GM19452 (cell line): ENCODE measurements around the gene FGD3.

ENCODE experiments used
- ATAC-seq: cut with Tn5 transposase; IDR thresholded peaks from one replicate; pipeline ENCODE4 v1.9.1; 2021; ENCODE audit not compliant: unreplicated experiment

FGD3 gene

DNA sequence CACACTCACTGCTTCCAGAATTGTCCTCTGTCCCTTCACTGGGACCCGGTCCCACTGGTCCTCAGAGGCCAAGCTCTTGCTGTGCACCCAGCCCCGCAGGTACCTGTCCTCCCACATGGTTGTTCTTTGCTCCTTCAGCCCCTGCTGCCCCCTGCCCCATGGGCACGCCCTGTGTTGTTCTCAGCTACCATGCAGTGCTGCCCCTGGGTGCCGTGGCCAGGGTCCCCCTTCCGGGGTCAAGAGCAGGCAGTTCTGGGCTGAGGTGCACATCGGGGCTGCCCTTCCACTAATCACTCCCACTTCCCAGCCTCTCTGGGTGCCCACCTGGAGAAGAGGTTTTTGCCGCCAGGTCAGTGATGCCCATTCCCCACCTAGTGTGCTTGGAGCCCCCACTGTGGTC lies 79.3 kb downstream of the FGD3 start:
- ATAC-seq: no peak

DNA sequence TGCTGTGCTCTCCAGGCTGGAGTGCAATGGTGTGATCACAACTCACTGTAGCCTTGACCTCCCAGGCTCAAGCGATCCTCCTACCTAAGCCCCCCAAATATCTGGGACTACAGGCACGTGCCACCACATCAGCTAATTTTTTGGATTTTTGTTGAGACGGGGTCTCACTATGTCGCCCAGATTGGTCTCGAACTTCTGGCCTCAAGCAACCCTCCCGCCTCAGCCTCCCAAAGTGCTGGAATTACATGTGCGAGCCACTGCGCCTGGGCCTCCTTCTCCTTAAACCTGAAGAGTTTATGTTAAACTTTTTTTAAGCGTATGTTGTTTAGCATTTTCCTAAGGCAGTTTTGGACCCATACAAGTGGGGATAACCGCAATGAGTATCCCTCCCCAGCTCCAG lies 80.4 kb downstream of the FGD3 start:
- ATAC-seq: no peak

DNA sequence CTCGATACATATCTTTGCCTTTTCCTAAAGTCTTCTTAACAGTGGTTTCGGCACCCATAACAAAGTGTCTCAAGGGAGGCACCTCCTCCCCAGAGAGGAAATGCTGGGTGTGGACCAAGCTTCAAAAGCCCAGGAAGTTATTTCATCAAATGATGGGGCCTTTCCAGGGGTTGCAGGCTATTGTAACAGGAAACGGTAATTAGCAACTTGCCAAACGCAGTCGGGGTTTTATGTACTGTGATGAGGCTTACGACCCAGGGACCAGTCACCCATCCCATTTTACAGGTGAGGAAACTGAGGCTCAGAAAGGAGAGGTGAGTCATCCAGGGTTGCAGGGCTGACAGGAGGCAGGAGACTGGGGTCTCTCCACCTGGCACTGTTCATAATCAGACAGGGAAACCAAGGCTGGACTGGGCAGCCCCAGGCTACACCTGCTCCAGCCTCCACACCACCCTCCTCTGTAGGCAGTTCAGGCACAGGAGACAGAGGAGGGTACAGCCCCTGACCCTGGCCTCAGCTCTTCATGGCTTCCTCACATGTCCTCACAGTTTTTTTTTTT lies 81.2 kb downstream of the FGD3 start:
- ATAC-seq: no peak

DNA sequence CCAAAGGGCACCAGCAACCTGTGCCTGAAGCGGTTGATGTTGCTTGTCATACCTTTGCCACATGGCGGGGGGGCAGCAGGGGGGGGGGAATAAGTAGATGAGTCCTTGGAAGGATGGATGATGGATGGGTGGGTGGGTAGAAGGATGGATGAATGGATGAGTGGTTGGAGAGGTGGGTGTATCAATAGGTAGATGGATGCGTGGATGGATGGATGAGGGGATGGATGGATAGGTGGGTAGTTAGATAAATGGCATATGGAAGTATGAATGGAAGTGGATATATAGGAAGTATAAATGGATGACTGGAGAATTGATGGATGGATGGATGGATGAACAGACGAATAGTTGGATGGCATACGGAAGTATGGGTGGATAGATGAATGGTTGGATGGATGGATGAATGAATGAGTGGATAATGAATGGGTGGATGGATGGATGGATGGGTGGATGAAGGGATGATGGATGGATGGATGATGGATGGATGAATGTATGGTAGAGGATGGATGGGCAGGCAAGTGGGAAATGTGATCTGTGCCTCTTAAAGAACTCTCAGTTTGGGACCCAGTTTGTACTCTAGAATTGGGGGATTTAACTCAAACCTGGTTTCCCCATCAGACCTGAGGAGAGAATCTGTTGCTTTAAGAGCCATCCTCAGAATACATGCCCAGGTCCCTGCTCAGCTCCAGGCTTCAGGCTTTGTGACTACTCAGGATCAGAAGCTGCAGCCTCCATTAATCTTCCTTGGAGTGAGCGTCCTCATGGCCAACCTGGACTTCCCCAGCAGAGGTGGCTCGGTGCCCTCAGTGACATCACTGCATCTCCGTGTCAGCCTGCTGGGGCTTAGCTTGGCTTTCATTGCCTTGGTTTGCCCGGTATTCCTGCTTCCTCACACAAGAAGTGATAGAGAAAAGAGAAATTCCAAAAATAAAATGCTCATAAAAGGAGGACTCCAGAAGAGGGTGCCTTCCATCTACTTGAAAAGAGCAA lies 83.6 kb downstream of the FGD3 start:
- no peak for ATAC-seq

DNA sequence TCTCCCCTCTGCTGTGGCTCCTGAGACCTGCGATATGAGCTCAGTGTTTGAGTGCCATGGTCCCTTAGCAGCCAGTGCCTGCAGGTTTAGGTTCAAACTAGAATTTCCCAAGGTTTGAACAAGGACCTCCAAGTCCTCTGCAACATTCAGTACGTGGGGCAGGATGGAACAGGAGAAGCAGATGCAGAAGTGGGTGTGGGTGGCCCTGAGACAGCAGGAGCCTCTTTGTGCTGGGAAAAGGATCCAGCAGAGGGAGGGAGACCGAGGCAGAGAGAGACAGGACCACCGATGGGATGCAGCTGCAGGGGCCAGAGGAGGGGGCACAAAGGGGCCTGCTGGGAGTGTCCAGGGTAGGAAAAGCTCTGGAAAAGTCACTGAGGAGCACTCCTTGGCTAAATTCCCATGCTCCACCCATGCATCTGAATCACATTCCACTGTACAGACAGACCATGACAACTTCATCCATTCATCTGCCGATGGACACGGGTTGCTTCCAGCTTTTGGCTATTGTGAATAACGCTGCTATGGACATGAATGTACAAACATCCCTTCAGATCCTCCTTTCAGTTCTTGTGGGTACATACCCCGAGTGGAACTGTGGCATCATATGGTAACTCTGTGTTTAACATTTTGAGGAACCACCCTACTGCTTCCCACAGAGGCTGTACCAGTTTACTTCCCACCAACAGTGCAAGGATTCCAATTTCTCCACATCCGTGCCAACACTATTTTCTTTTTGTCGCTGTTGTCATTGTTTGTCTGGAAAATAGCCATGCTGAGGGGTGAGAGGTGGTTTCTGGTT lies 84.5 kb downstream of the FGD3 start:
- no peak for ATAC-seq

DNA sequence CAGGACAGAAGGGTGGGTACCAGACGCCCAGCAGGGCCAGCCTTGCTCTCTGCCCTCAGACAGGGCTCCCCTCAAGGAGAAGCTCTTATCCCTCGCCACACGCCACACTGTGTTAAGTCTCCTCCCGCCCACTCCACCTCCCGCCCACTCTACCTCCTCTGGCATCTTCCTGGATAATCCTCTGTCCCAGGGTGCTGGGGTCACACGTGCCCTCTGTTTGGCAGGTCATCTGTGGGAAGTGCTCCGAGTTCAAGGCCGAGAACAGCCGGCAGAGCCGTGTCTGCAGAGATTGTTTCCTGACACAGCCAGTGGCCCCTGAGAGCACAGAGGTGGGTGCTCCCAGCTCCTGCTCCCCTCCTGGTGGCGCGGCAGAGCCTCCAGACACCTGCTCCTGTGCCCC lies 85.2 kb downstream of the FGD3 start:
- no peak for ATAC-seq

DNA sequence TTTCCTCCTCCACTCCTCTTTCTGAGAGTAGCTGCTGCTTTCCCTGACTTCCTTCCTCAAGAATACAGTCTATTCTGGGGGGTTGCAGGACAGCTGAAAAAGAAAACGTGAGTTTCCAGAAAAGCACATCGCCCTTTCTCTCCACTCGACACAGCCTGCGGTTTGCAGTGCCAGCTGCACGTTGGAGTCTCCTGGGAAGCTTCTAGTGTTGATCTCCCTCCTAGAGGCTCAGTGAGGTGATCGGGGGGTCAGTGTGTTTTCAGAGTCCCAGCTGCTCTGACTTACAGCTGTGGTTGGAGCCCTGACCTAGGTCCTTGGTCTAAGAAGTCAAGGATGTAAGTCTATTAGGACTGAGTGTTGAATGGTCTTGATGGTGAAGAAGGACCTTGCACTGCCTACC lies 86.2 kb downstream of the FGD3 start:
- ATAC-seq: no peak

DNA sequence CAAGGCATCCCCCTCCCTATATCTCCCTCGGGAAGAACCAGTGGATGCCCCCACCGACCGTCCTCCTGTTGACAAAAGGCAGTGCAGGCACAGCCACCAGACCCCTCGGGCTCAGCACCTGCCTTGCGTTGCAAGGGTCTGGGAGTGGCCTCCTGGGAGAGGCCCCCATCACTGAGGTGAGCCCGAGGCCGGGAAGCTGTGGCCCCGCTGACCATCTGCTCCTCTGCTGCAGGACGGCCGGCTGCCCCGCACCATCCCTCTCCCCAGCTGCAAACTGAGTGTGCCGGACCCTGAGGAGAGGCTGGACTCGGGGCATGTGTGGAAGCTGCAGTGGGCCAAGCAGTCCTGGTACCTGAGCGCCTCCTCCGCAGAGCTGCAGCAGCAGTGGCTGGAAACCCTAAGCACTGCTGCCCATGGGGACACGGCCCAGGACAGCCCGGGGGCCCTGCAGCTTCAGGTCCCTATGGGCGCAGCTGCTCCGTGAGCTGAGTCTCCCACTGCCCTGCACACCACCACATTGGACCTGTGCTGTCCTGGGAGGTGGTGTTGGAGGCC lies 87.9 kb downstream of the FGD3 start:
- ATAC-seq: no peak

DNA sequence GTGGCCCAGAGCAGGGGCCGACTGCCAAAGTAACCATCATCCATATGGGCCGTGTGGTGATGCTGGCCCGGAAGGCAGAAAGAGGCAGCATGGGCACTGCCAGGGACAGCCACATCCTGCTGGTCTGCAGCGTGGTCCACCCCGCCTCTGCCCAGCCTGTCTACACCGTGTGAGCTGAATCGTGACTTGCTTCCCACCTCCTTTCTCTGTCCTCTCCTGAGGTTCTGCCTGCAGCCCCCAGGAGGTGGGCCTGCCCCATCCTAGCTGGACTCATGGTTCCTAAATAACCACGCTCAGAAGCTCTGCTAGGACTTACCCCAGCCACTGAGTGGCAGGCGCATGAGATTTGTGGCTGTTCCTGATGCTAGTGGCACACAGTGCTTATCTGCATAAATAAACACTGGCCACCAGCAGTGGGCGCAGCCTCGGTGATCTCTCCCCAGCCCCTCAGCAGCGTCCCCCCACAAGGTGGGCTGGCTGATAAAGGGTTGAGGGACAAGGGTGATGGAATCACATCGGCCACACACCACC lies 88.6 kb downstream of the FGD3 start:
- no peak for ATAC-seq

DNA sequence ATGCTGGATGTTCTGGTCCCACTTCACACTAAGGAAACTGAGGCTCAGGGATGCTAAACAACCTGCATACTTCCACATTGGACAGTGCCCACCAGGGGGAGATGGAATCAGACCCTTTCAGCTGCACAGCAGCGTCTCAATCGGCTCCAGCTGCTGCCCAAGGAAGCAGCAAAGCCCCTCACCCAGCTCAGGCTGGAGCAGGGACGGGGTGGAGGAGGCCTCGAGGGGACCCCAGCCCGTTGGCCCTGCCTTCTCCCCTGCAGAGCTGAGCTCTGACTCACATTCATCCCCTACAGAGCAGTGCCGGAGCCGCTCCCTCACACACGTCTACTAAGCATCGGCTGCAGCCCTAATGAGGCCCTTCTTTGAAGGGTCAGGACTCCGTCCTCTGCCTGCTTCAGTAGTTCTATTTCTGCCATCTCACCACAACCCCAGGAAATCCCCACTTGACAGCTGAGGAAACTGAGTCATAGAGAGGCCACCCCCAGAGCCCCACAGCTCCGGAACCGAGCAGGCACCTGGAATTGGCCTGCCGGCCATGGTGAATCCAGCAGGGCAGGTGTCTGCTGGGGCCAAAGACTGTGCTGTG lies 89.7 kb downstream of the FGD3 start:
- ATAC-seq: no peak

DNA sequence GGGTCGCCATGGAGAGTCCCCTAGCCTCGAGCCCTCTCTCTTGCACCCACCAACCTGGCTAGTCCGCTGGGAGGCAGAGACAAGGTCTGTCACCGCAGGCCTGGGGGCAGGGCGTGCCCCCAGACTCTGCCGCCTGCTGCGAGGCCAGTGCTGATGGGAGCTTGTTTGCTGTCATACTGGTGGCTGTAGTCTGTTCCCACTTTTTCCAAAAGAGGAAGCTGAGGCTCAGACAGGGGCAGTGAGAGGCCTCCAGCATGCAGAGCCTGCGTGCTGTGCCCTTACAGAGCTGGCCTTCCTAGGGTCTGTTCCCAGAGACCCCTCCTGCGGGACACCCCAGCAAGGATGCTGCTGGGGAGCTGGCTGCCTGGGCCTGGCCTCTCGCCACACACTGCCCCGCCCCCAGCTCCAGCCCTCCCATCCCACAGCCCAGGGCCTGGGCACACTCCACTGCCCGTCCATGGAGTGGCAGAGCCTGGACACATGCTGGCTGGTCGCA lies 90.2 kb downstream of the FGD3 start:
- ATAC-seq: no peak

DNA sequence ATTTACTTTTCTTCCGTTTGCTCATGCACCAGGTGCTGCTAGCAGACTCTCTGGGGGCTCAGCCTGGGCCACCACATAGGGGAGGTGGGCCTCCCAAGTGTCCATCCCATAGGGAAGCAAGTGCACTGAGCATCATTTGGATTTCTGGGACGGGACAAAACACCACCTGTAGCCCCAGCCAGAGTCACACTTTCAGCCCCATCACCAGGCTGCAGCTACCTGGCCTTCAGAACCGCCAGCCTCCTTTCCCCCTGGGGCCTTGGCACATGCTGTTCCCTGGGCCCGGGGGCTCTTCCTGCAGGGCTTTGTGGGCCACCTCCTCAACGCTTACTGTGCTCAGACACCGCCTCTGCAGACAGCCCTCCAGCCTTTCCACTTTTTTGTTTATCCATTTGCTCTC lies 91.6 kb downstream of the FGD3 start:
- no peak for ATAC-seq

DNA sequence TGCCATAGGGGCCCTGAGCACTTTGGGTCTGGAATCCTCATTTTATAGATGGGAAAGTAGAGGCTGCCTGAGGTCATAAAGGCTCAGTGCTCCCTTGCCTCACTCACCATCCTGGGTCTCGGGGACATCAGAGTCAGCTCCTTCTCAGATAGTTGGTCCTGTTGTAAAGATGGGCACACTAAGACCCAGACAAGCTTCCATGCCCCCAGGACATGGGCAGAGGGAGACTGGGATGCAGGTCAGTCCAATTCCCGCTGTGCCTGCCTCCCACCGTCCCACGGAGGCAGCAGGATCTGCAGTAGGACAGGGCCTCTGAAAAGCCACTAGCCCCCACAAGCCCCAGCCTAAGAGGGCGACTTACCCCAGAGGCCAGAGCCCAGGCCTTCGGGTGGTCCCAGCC lies 92.1 kb downstream of the FGD3 start:
- ATAC-seq: no peak

DNA sequence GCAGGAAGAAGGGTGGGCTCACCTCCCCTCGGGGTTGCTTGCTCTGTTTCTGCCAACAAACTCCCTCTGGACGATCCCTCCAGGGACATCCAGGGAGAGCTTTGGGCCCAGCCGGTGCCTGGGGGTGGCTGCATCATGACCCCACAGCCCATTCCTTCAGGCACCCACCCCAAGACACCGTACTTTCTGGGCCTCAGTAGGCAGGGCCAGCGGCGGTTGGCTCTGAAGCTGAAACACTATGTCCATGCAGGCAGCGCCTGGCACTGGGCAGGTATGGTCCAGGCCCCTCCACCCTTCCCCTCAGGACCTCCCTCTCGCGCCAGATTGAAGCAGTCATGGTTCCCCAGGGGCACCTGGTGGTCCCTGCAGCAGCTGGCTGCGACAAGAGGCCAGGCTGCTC lies 92.7 kb downstream of the FGD3 start:
- ATAC-seq: no peak

DNA sequence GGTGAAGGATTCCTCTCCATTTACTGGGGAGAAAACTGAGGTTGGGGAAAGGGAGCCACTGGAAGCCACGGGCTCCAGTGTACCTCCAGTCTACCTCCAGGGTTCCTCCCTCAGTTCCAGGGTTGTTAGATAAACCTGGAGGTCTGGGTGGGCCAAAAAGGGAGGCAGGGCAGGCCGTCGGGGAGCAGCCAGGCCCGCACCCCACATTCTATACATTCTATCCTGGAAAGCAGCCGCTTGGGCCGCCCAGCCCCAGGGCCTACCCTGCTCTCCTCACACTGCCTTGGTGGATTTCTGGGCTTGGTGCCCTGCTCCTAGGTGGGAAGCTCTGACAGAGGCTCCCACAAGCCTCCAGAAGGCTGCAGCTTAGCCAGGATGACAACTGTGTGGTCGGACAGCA lies 93.1 kb downstream of the FGD3 start:
- no peak for ATAC-seq

DNA sequence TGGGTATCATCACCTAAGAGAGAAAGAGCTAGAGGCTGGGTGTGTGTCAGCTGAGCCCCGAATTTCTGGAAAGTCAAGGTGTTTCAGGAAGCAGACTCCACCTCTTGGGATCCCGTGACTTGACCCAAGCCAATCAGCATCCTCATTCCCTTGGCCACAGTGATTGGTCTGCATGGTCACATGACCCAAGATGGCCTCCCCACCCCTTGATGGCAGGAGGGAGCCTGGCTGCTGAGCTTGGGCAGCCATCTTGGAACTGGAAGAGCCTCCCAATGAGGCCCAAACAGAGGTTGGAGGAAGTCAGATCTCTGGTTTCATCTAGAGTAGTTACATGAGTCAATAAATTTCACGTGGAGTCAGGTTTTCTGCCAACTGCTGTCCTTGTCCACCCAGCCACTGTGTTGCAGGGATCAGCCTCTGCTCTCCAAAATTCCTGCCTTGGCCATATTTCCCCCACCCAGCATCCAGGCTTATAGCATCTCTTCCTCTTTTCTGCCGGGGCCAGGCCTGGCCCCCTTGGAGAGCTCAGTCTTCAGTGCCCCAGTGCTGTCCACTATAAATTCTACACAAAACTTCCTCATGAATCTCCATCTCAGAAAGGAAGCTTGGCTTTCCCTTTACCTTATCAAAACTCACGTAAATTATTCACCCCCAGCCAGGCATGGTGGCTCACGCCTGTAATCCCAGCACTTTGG lies 93.9 kb downstream of the FGD3 start:
- ATAC-seq: no peak

DNA sequence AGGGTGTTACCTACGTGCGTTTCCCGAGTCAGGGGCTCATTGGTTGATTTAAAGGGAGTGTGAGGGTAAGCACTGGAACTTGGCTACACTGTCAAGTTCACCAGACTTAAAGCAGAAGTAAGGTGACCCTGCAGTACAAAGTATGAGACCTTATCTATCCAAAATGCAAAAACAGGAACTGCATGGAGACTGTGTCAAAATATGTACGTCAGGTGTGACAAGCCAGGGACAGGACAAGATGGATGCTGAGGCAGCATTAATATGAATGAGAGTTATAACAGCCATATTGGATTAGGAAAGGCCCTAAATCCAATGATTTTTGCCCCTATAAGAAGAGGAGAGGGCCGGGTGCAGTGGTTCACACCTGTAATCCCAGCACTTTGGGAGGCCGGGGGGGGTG lies 95.8 kb downstream of the FGD3 start:
- ATAC-seq: no peak

DNA sequence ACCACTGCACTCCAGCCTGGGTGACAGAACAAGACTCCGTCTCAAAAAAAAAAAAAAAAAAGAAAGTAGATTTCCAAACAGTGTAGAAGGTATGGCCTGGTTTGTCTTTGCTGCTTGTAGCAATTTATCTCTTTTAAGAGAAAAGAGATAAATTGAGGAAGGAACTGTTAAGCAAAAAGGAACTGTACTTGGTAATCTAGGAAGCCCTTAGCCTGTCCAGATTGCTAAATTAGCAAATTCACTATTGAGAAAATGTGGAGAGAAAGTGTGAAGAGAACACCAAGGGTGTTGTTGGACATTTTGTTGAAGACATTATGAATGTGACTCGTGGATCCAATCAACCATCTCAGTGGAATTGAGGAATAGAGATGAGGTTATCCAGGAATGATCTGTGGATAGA lies 98.2 kb downstream of the FGD3 start:
- no peak for ATAC-seq

DNA sequence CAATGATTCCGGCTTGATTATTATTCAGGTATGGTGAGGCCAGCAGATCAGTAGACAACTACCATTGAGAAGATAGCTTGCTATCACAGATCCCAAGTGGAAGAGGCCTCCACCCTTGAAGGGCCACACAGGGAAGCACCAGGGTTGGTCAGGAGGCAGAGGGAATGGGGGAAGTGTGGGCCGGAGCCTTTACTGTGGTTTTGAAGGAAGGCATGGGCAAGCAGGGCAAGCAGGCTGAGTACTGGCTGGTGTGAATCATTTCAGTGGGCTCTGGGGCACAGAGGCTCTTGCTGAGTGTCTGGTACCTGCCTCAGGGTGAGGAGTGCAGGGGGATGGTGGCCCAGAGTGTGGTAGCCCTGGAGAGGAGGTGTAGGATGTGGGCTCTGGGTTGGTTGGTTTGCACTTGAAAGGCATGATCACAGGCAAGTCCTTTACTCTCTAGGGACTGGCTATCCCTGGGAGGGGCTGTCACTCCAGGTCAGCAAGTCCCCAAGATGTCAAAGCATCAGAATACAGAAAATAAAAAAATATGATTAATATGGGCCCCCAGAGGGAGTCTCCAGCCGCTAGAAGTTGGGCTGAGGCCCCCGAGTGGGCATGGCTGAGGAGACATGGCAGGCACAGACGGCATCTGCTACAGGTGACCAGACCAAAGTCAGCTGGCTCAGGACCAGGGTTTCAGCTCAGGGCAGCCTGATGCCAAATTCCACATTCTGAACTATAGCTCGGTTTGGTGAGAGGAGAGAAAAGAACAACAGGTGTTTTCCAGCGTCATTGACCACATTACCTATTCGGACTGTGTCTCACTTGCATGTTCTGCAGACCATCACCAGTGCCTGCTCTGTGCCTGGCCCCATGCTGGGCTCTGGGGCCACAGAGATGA lies 101.5 kb downstream of the FGD3 start:
- ATAC-seq: no peak
